Activated CD4-positive, CD25-positive, alpha-beta regulatory T cell treated with anti-CD3 and anti-CD28 coated beads, Interleukin-2, amount 50 U/mL, for 72 hours (primary cell): Measurements from ENCODE around the gene KIAA1217.

Experiments
- DNase-seq: peaks from one replicate; pipeline ENCODE4 v3.0.0; 2021

Gene KIAA1217

DNA sequence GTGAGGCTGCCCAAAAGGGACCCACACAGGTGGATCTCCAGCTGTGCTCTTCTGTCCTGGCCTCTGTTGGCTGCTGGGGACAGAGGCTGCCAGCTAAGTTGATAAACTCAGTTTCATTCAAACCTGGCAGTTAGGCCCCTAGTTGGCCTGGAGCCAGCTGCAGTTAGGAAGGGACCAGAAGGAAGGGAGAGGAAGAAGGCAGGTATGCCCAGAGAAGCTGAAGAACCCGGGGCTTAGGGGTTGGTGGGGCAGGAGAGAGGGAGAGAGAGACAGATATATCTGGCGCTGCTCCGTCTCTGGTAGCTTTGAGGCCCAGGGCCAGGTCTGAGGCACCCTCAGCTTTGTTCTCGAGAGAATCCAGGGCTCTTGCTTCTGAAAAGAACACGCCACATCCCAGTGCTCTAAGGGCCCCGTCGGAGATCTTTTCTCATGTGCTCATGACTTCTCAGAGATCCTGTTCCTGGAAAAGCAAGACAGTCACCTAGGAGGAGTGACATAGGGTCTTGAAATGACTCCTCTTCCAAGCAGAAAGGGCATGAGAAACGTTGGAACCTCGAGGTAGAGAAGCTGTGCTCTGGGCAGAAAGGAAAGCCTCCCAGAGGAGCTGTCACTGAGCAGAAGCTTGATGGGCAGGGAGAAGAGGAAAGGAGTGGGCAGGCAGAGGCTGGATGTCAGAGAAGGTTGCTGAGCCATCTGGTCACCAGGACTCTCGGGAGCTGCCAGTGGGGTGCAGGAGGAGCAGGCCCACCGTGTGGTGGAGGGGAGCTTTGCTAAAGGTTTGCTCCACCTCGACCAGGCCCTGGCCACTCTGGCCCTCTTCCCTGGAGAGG is 361.1 kb downstream of the KIAA1217 start:
- DNase-seq, result no peak

DNA sequence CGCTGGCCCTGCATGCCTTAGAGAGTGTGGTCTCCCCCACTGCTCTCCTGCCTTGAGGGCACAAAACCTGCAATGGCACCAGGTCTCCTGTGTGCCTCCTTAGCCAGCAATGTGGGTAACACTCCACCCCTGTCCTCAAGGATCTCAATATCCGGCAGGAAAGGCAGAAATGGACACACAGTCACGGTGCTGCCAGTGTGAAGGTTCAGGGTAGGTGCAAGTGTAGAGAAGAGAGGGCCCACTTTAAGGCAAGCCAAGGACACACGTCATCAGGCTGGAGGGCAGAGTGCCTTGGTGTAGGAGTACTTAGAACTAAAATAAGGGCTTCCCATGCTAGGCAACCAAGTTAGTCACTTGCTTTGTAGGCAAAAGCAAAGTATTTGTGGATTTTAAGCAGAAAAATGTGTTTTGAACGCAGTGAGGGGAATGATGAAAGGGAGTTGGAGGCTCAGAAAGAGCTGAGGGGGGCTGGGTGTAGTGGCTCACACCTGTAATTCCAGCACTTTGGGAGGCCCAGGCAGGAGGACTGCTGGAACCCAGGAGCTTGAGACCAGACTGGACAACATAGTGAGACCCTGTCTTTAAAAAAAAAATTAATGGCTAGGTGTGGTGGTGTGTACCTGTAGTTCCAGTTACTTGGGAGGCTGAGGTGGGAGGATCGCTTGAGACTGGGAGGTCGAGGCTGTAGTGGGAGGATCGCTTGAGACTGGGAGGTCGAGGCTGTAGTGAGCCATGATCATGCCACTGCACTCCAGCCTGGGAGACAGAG is 361.9 kb downstream of the KIAA1217 start:
- no peak for DNase-seq

DNA sequence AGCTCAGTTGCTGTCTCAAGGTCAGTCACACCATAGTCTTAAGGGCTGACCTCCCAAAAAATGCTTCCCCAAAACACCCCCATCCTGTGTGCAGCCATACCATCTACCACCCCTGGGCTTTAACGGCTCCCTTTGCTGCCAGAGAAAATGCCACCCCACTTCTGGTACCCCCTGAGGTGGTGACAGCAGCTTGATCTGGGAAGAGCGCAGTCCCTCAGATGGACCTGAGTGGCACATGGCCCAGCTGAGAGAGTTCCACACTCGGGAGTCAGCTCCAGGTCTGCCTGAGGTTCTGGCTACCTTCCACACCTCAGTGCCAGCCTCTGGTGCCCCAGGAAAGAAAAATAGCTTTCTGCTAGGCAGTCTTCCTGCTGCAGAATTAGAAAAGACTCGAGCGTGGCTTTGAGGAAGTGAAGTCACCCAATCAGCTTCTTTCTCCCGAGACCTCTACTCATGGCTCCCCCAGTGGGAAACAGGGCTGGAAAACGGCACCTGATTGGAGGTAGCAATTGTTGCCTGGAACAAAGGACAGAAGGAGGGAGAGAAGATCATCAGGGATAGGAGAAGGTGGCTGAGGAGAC is 363.0 kb downstream of the KIAA1217 start:
- DNase-seq, result no peak

DNA sequence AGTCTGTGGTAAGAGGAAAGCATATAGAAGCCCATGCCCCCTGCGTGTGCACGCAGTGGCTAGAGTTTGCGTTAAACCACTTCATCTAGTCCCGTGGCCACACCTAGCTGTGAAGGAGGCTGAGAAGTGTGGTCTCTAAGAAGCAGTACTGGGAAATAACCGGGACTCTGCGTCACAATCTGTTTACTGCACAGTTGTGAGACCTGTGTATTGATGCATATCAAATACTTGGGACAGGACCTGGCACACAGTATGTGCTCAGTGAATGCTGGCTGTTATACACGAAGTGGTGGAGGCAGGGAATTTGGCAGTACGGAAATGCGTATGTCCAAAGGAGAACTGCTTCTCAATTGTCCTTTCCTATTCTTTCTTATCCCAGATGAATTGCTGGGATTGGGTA is 365.2 kb downstream of the KIAA1217 start:
- DNase-seq, result no peak

DNA sequence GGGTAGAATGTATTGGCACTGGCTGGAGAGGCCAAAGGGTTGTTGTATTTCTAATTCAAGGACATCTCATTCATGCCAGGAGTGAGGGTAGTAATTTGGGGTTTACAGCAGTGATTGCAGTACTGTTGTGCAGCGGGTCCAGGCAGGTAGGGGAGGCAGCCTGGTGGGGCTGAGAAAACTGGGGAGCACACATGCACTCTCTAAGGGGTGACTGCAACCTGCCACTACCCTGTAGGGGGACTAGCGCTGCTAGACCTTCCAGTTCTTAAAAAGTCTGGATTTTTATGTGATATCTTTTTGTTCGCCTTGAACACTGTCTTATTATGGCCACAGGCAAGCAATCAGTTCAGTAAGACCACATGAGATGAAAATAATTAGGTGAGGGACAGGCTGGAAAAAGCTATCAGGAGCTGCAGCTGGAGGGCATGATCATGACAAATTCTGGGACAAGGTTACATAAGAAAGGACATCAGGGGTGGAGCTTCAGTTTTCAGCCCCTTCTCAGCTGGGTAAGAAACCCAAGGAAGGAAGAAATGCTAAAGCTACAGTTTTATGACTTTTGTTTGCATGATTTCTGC is 365.7 kb downstream of the KIAA1217 start:
- DNase-seq, result no peak

DNA sequence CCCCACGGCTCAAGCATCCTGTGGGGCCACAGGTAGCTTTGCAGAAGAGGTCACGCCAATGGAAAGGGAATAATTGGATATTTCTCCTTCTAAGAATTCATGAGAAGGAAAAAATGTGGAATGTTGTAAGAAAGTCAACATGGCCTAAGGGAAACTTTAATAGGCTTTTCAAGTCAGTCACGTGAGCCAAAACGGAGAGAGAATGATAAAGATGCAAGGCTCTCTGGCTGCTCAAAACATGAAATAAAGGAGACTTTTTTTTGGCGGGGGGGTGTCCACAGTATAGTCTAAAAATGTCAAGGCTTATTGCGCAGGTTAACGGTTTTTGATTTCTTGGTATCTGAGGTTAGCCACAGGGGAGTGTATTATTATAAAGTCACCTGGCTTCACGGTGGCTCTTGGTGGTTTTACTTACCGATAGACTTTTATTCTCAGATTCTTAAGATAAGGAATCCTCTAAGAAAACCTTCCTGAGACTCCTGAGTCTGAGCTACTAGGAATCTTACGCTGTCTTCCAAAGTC is 366.6 kb downstream of the KIAA1217 start:
- no peak for DNase-seq

DNA sequence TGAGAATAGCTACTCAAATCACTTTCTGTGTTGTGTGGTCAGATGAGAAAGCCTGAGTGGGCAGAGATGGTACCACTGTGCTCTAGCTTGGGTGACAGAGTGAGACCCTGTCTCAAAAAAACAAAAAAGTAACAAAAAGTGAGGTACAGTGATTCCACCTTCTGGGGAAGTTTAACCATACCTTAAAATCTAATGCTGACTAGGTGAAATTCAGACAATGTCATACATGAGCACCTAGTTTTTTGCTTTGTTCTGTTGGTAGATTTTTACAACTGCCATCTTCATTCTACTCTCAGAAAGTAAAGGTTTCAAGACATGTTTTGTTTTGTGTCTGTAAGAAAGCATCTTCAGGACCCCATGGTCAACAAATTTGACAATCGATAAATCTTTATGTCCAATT is 370.5 kb downstream of the KIAA1217 start:
- DNase-seq, result no peak

DNA sequence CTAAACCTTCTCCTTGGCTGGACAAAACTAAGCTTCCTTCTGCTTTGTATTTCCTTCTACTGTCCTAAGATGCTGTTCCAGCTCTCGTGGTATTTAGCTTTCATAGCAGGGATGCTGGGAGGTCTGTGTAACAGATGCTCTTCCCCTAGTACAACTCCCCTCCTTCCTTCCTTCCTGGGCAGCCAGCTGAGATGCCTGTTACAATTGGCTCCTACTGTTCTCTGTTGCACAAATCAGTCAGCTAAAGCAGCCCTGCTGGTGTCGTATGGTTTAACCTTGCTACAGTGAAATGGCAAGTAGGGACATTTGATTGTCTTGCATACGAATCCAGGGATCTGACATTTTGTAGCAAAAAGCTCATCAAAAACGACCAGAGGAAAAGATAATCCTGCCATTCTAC is 371.0 kb downstream of the KIAA1217 start:
- DNase-seq, result no peak

DNA sequence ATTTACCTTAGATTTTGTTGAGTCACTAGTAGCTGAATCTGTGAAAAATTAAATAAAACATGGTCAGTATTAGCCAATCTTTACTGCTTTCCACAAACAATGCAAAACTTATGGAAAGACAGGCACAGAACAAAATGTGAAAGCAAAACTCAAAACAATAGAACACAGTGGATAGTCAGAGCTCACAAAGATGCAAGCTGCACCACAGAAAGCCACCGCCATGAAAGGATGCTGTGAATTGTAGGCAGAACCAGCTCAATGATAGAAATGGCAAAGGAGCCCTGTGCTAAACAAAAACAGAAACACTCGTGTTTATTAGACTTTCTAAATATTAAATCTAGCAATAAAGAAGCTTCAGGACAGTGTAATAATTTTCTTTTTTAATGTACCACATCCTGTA is 380.3 kb downstream of the KIAA1217 start:
- no peak for DNase-seq

DNA sequence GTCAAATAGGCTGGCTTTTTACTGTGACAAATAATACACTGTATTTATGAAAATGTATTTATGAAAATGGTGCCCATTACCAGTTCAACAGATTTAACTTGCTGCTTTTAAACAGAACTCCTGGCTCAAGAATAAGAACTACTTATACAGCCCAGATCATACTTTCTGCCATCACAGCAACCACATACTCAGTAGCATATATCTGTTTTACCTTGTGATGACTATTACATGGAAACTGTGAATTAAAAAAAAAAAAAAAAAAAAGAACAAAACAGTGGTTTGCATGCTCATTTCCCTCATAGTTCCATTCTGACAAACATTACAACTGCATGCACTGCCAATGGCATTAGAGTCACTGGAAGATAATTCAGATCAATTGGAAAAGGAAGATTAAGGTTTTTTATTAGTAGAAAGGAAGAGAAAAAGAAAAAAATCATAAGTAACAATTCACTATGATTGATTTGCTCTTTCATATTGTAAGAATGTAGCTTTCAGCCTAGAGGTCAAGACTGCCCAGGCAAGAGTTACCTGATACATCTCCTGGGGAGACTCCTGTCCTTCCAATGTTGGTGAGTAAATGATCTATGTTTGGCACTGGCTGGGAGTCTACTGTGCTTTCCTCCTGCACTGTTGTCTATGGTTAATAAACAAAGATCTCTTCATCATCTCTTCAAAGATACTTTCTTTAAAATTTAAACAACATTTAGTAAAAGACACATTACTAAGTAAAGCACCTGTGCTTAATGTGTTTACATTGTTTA is 381.9 kb downstream of the KIAA1217 start:
- DNase-seq, result no peak

DNA sequence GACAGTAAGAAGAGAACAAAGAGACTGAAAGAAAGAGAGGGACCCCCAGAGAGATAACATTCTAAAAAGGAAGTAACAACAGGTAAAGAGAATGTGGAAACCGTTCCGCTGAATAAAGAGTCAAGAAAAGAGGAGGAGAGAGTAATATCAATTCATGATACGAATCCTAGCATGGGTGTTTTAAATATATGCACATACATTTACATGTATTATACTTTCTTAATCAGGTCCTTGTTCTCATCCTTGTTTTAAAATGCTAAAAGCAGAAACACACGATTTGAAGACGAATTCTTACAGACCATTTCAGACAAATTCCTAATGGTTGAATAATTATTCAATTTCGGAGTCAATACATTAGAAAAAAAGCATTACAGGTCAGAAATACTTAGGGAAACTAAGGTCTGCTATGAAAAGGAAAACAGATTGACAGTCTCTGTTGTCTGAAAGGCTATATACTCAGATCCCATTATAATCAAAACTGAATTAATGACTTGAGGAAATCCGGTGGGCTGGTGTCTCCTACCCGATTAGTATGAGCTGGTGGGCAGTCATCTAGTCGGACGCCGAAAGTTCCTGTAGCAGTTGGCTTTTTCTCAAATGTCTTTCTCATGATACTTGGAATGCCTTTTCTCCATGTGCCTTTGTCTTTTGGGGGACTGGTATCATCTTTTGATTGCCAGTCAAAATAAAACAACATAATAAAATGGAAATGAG is 387.4 kb downstream of the KIAA1217 start:
- DNase-seq, result no peak

DNA sequence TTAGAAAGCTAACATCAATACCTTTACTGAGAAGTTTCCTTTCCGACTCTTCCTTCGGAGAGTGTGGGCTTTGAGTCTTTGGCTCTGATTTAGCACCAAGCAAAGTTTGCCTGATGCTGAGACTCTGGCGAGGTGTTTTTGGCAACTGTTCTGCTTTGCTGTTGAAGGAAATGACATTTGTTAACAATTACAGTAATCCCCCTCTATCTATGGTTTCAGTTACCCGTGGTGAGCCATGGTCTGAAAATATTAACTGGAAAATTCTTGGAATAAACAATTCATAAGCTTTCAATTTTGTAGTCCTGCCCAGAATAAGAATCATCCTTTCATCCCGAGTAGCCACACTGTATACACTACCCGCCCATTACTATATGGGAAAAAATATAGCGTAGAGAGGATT is 388.5 kb downstream of the KIAA1217 start:
- DNase-seq, result no peak
